DND-41 (cell line): ENCODE data around the gene TSHZ3.

Experiments used
- ATAC-seq: fragments of 200-7000 bp; cut with Tn5 transposase; 3 replicates; pipeline ENCODE4 v1.9.1; 2021; ENCODE audit warnings: low read depth; ENCODE audit not compliant: insufficient read depth
- DNase-seq: peaks from one replicate; pipeline ENCODE4 v3.0.0-alpha.2; 2020
- H2AFZ ChIP-seq: 2 replicates; pipeline ENCODE4 v1.6.0; 2012; ENCODE audit warnings: low read depth, low read length
- H3K27ac ChIP-seq: 2 replicates; pipeline ENCODE4 v1.5.1; 2012; ENCODE audit warnings: low read length, inconsistent platforms
- H3K27me3 ChIP-seq: fragments of 200-600 bp; sonication (generic); 2 replicates; pipeline ENCODE4 v1.6.0; 2012; ENCODE audit warnings: low read length, mild to moderate bottlenecking, inconsistent platforms; ENCODE audit not compliant: insufficient read depth, poor library complexity
- H3K36me3 ChIP-seq: 2 replicates; pipeline ENCODE4 v1.5.1; 2012; ENCODE audit warnings: low read length, inconsistent platforms; ENCODE audit not compliant: insufficient read depth
- H3K4me1 ChIP-seq: 2 replicates; pipeline ENCODE4 v1.5.1; 2012; ENCODE audit warnings: mild to moderate bottlenecking, low read length; ENCODE audit not compliant: insufficient read depth
- H3K4me2 ChIP-seq: 2 replicates; pipeline ENCODE4 v1.6.0; 2012; ENCODE audit warnings: mild to moderate bottlenecking, moderate library complexity, low read length, inconsistent platforms; ENCODE audit not compliant: insufficient read depth
- H3K4me3 ChIP-seq, 2 experiments: fragments of 200-600 bp in 1 of 2; shearing (Covaris generic) in 1 of 2; 2 replicates each; pipeline ENCODE4 v1.5.1; 2012 to 2016; ENCODE audit warnings: inconsistent platforms in 2 of 2, low read length in 2 of 2, mild to moderate bottlenecking in 2 of 2, low read depth in 1 of 2, moderate library complexity in 1 of 2
- H3K79me2 ChIP-seq: 2 replicates; pipeline ENCODE4 v1.6.0; 2012; ENCODE audit warnings: low read length, inconsistent platforms; ENCODE audit not compliant: insufficient read depth
- H3K9ac ChIP-seq: 2 replicates; pipeline ENCODE4 v1.6.0; 2012; ENCODE audit warnings: low read depth, mild to moderate bottlenecking, inconsistent platforms, low read length, moderate library complexity
- H3K9me3 ChIP-seq: 2 replicates; pipeline ENCODE4 v1.5.1; 2012; ENCODE audit warnings: low read length, moderate library complexity, mild to moderate bottlenecking, inconsistent platforms; ENCODE audit not compliant: insufficient read depth, severe bottlenecking
- H4K20me1 ChIP-seq: 2 replicates; pipeline ENCODE4 v1.6.0; 2012; ENCODE audit warnings: low read length; ENCODE audit not compliant: insufficient read depth
- EZH2 ChIP-seq: IDR thresholded peaks from 3 replicates; pipeline ENCODE4 v1.6.1; 2012; ENCODE audit warnings: borderline replicate concordance, low read depth, mild to moderate bottlenecking, moderate library complexity, low read length, inconsistent platforms; ENCODE audit not compliant: severe bottlenecking
- TF ChIP-seq, protein P1 (sequence below): IDR thresholded peaks from 2 replicates; pipeline ENCODE4 v1.5.1; 2012; ENCODE audit warnings: borderline replicate concordance, low read length, moderate library complexity, mild to moderate bottlenecking; ENCODE audit not compliant: poor library complexity, severe bottlenecking; ENCODE audit errors: extremely low read depth

Gene TSHZ3

DNA sequence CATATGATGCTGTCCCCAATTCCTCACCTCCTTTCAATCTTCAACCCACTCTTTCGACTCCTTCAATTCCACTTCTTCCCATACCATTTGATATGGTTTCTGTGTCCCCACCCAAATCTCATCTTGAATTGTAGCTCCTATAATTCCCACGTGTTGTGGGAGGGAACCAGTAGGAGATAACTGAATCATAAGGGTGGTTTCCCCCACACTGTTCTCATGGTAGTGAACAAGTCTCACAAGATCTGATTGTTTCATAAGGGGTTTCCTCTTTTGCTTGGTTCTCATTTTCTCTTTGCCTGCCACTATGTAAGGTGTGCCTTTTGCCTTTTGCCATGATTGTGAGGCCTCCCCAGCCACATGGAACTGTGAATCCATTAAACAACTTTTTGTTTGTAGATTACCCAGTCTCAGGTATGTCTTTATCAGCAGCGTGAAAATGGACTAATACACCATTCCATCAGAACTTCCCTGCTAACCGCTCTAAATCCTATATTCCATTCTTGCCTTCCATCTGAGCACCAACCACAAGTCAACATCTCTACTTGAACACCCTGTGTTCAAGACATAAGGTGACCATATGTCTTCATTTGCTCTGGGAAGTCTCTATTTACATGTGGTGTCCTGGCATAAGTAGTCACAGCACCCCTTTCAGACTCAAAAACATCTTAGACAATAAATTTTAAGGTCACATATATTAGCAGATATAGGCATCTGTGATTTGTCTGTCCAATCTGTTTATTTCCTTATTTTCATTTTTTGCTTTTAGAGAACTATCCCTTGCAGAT, 122.9 kb downstream of the TSHZ3 start:
- H3K27ac ChIP-seq: no peak overlapping the region
- no peak for DNase-seq
- TF ChIP-seq, protein P1, sequence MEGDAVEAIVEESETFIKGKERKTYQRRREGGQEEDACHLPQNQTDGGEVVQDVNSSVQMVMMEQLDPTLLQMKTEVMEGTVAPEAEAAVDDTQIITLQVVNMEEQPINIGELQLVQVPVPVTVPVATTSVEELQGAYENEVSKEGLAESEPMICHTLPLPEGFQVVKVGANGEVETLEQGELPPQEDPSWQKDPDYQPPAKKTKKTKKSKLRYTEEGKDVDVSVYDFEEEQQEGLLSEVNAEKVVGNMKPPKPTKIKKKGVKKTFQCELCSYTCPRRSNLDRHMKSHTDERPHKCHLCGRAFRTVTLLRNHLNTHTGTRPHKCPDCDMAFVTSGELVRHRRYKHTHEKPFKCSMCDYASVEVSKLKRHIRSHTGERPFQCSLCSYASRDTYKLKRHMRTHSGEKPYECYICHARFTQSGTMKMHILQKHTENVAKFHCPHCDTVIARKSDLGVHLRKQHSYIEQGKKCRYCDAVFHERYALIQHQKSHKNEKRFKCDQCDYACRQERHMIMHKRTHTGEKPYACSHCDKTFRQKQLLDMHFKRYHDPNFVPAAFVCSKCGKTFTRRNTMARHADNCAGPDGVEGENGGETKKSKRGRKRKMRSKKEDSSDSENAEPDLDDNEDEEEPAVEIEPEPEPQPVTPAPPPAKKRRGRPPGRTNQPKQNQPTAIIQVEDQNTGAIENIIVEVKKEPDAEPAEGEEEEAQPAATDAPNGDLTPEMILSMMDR: no peak
- no peak for TF ChIP-seq EZH2
- no peak overlapping the region for H3K4me2 ChIP-seq
- H2AFZ ChIP-seq: no peak overlapping the region
- no peak for ATAC-seq
- H4K20me1 ChIP-seq: no peaks in the 10 kb centered on the region
- no peak overlapping the region for H3K4me3 ChIP-seq
- H3K27me3 ChIP-seq: no peaks in the 10 kb centered on the region
- H3K4me1 ChIP-seq: no peaks in the 10 kb centered on the region
- H3K79me2 ChIP-seq: no peaks in the 10 kb centered on the region
- H3K36me3 ChIP-seq: no peaks in the 10 kb centered on the region
- H3K9me3 ChIP-seq: no peaks in the 10 kb centered on the region
- no peak overlapping the region for H3K9ac ChIP-seq
